DMS79 (cell line): ENCODE data around the gene GPBAR1.
A peak's percentile ranks its signal among the peaks of the same experiment; 100 is the strongest.

Source experiments
- DNase-seq: peaks from one replicate; lab custom pipeline; 2025; lab: John Stamatoyannopoulos, UW

Gene GPBAR1

DNA sequence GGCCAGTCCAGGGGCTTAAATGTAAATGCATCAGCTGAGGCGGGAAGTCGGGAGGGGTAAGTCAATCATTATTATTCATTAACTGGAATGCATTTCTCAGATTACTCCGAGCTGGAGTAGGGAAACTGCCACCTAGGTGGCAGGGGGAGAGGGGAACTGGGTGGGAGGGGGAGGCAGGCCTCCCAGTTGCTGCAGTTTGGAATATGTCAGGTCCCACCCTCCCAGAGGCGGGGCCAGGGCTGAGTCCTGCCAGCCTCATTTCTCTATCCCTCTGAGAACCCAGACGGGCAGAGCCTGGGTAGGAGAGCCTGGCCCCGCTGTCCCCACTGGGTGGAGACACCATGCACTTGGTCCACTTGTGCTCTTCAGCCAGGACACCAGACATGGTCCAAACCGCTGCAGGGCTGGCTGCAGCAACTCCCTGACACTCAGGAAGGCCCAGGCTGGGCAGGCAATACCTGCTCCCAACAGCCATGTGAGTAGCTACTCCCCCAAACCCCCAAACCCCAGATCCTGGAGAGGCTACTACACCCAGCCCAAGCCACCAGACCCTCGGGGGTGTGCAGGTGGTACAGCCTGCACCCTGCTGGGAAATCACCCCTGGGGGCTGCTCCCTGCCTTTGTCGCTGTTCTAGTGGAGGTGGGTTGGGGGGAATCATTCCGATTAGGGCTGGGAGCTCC is at the start of gene GPBAR1:
Gene GPBAR1, plus strand, starts transcription at position 274 of the 681 bp plus-strand sequence. CDS start 1,710 bp downstream, outside the sequence.
- no peak for DNase-seq

DNA sequence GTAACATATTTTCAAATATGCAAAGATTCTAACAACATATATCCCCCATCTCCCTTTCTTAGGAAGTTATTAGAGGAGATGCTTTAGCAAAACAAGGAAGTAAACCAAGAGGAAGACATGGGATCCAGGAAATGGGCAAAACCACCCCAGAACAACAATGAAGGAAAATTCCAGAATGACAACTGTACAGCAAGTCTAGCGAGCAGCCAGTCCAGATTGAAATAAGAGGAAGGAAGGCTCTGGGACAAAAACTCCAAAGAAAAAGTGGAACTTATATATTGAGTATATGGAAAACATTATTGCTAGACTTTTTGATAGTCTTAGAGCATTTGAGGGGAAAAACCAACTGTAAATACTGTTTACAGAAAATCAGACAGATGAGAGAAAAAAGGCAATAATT is 46.7 kb upstream of the GPBAR1 start:
- DNase-seq = no peak

DNA sequence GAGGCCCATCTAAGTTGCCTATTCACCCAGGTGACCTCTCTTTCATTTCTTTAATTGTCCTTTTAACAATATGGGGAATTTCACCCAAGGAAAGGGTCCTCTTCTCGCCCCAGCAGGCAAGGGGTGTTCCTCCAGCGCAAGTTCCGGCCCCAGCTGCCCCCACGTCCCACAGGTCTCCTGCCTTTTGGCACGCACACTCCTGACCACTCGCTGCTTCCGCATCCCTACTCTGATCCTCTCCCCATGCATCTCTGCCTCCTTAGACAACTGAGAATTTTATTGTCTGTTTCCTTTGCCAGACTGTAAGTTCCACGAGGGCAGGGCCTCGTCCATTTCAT is 44.5 kb upstream of the GPBAR1 start:
- peak; percentile 54 for DNase-seq

- DNase-seq = peak; percentile 67
Observed at GRCh38 chr2:218216674-218217359, 44.0 kb upstream of the GPBAR1 start, which contains the start of gene ARPC2. ARPC2 (plus strand) TSS chr2:218217189; CDS start chr2:218217471, 282 bp downstream.

DNA sequence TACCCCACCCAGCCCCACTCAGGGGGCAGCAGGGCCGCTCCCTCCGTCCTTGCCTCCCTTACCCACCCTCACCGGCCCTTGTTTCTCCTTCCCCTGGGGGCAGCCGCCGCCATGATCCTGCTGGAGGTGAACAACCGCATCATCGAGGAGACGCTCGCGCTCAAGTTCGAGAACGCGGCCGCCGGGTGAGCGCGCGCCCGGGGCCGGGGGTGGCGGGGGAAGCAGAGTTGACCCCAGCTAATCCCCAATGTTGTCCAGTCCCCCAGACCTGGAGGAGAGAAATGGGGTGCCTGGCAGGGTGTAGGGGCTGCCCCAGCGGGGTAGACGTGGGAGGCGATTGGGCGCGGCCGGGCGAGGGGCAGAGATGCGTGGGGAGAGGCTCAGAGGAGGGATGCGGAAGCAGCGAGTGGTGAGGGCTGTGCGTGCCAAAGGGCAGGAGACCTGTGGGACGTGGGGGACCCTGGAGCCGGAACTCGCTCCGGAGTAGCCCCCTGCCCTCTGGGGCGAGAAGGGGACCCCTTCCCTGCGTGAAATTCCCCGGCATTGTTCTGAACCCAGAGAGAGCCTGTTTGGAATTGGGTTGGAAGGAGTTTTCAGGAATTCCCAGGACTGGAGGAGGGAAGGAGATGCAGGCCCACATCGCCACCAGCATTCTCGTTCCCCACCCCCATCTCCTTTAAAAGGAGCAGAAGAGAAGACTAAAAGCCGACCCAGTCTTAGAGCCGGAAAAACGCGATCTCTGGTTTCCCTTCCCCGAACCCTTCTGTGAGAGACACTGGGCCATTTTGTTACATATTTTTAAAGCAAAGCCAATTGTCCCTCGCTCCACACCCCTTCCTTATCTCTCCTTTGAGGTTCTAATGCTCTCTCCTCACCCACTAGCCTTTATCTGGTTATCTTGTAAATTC is 43.2 kb upstream of the GPBAR1 start:
- DNase-seq = no peak

DNA sequence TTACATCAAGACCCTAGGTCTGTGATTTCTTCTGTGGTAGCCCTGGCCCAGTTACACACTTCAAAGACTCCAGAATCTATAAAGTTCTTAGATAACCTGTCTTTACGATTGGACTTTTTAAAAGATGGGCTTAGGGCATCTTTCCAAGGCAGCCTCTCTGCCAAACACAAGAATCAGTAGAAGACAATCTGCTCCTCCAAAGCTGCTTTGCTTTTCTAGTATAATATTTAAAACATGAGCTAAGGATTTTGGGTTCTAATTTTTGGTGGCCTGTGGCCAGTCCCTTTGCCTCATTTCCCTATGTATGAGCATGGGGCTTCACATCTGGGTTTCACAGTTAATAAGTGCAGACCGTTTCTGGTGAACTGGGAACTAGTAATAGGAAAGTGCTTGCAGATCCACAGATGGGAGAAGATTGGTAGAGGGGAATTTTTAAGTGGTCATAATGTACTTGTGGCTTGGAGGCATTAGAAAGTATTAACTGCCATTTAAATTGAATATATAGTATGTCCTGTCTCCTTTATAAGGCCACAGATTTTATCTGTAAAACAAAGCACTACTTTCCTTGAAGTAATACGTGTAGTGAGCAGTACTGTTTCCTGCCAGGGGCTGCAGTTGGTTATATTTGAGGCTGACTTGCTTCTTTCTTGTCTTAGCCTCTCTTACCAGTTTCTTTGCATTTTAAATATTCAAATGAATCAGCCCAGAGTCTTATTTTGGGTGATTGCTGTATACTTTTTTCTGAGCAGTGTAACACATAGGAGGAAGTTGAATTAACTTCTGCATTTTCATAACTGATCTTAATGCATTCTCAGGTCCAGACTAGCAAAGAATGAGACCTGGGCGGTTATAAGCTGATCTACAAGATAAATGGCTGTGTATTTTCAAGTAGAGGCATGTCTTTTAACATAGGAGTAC is 42.3 kb upstream of the GPBAR1 start:
- no peak for DNase-seq

DNA sequence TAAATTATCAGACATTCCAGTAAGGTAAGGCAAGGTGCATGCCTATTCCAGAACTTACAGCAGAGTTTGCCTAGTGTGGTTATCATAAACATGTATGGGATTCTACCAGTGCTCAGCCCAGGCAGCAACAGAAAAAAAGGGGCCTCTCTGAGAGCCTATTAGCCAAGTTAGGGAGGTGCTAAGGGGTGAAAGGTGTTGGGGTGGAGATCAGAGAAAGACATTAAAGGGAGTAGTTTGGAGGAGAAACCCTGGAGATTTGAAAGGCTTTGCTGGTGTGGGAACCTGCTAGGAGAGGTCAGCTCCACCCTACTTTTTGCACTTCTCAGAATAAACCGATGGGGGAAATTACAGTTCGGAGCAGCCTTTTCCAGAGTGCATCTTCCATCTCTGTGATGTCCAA is 40.9 kb upstream of the GPBAR1 start:
- DNase-seq = no peak

- no peak for DNase-seq
Observed at GRCh38 chr2:218221000-218221399, 39.8 kb upstream of the GPBAR1 start.

DNA sequence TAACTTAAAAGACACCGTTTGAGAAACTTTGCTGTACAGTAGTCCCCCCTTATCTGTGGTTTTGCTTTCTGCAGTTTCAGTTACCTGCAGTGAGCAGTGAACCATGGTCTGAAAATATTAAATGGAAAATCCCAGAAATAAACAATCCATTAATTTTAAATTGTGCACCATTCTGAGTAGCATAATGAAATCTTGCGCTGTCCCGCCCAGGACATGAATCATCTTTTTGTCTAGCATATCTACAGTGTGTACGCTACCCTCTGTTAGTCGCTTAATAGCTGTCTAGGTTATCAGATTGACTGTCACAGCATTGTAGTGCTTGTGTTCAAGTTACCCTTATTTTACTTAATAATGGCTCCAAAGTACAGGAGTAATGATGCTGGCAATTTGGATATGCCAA is 37.8 kb upstream of the GPBAR1 start:
- DNase-seq = no peak

- no peak for DNase-seq
Observed at GRCh38 chr2:218224186-218224585, 36.6 kb upstream of the GPBAR1 start.

DNA sequence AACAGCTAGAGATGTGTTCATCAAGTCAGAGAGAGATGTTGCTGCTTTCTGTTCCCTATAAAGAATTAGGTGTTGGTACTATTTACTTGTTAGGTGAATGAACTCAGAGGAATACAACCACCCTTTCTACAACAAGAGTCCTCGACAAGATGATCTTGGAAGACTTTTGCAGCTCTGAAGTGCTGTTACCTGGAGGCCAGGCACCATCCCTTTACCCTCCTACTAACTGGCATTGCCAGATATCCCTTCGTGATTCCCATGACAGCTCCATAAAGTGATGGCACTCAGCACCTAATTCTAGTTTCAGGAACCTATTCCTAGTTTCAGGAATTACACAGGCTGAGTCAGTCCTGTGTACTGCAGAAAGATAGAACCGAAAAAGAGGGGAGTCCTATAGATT is 33.9 kb upstream of the GPBAR1 start:
- no peak for DNase-seq

GRCh38 chr2:218228366-218229090 is 32.3 kb upstream of the GPBAR1 start:
- DNase-seq = no peak

DNA sequence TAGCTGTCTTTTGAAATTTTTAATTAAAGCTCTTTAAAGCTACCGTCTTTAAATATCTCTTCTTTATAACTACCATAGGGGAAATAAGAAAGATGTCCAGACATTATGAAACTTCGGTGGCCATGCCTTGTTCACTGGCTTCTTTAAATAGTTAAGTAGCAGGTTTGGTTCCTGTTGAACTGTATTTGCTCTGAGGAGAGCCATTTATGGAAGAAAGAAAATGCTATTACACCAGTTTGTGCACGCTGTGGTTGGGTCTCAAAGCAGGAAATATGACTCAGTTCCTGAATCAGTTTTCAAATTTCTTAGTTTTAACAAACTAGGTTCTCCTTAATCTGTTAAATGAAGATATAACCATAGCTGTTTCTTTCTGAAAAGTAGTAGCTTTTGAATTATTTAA is 31.6 kb upstream of the GPBAR1 start:
- DNase-seq = no peak

DNA sequence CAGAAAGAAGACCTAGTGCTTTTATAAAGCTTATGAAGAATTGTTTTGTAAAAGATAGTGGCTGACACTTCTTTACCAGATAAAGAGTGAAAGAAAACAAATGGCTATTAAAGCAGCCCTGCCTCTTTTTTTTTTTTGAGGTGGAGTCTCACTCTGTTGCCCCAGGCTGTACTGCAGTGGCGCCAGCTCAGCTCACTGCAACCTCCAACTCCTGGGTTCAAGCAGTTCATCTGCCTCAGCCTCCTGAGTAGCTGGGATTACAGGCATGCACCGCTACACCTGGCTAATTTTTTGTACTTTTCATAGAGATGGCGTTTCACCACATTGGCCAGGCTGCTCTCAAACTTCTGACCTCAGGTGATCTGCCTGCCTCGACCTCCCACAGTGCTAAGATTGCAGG is 31.0 kb upstream of the GPBAR1 start:
- DNase-seq = no peak

DNA sequence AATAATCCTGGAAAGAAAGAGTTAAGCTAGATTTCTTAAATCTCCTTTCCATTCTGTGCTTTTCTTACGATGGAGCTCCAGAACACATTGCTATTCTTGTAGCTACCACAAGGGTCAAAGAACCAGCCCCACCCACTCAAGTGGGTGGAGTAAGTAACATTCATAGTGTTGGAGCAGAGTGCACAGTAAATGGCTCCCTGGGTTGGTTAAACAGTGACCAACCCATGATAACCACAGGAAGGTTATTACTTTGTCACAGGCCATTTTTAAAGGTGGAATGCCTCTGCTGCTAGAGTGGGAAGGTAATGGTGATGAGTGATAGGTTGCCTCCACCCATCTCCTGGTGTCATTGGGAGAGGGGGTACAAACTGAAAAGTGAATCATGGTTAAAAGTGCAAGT is 29.9 kb upstream of the GPBAR1 start:
- no peak for DNase-seq

DNA sequence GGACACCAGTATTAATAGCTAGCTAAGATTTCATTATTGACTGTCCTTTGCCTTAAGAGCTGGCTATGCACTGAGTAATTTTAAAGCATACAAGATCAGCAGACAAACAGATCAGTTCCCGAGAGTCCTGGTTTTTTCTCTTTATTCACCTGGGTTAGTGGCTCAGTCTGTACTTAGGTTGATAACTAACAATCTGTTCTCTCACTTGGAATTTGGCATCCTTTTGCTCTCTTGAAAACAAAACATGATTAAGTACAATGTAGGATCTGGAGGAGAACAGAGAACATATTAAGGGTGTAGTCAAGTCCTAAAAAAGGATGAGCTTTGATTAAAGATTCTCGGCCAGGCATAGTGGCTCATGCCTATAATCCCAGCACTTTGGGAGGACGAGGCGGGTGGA is 27.3 kb upstream of the GPBAR1 start:
- DNase-seq = no peak

- DNase-seq = no peak
Observed at GRCh38 chr2:218234521-218234920, 26.3 kb upstream of the GPBAR1 start.

- no peak for DNase-seq
Observed at GRCh38 chr2:218235017-218235416, 25.8 kb upstream of the GPBAR1 start.

- no peak for DNase-seq
Observed at GRCh38 chr2:218236829-218237228, 24.0 kb upstream of the GPBAR1 start.

- no peak for DNase-seq
Observed at GRCh38 chr2:218238887-218239286, 21.9 kb upstream of the GPBAR1 start.

- no peak for DNase-seq
Observed at GRCh38 chr2:218244204-218244603, 16.6 kb upstream of the GPBAR1 start.
